Measurements from ENCODE around the gene RPL37A.

Gene RPL37A

GRCh38 chr2:216486708-216487107 is 11.9 kb upstream of the RPL37A start:
- TF ChIP-seq CTCF (IDR thresholded peaks at IDR 0.05; ENCODE audit: extremely low read depth, missing control alignments) = no peak
- no peak for DNase-seq (ENCODE audit: low spot score)

- TF ChIP-seq CTCF (IDR thresholded peaks at IDR 0.05; ENCODE audit: extremely low read depth, missing control alignments) = no peak
Observed at GRCh38 chr2:216490061-216490460, 8.6 kb upstream of the RPL37A start.

GRCh38 chr2:216491793-216492596 is 6.6 kb upstream of the RPL37A start:
- DNase-seq (ENCODE audit: low spot score) = peak; percentile 52
- no peak for TF ChIP-seq CTCF (IDR thresholded peaks at IDR 0.05; ENCODE audit: extremely low read depth, missing control alignments)

More at GRCh38 chr2:216490061-216490460, 8.6 kb upstream of the RPL37A start:
- no peak for DNase-seq (ENCODE audit: low spot score)

- DNase-seq (ENCODE audit: low spot score) = no peak
Observed at GRCh38 chr2:216492597-216493333, 5.9 kb upstream of the RPL37A start.

GRCh38 chr2:216493334-216493685 is 5.3 kb upstream of the RPL37A start:
- DNase-seq (ENCODE audit: low spot score) = no peak

More at GRCh38 chr2:216492597-216493333, 5.9 kb upstream of the RPL37A start:
- no peak for TF ChIP-seq CTCF (IDR thresholded peaks at IDR 0.05; ENCODE audit: extremely low read depth, missing control alignments)

GRCh38 chr2:216495656-216496055 is 3.0 kb upstream of the RPL37A start:
- TF ChIP-seq CTCF (IDR thresholded peaks at IDR 0.05; ENCODE audit: extremely low read depth, missing control alignments) = no peak
- DNase-seq (ENCODE audit: low spot score) = no peak

More at GRCh38 chr2:216493334-216493685, 5.3 kb upstream of the RPL37A start:
- TF ChIP-seq CTCF (IDR thresholded peaks at IDR 0.05; ENCODE audit: extremely low read depth, missing control alignments) = no peak

Data from GM20000 (cell line).